ENCODE data around the gene LSM4. TPM values are rescaled to one million over a fixed set of nuclear protein-coding genes. Genes with fewer than 3 reads are reported as not detected.

Gene LSM4
- total and polyA plus RNA-seq, 2 donors (not counting 3 experiments of a cell fraction or from before 2014, with no cell fraction given): 118 to 119 TPM

DNA sequence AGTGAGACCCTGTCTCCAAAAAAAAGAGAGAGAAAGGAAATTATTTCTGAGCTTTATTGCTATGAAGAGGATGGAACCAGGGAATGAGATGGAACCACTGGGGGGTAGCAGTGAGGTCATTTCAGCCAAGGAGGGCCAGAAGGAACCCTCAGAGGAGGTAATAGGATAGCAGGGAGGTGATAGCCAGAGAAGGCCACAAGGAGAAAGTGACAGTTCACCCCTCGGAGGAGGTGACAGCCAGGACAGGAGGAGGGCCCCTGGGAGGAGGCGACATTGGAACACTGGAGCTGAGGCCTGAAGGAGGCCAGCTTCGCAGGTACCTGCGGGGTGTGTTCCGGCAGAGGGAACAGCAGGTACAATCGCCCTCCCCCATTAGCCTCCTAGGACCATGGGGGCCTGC lies 16.8 kb upstream of the LSM4 start:
- Histone ChIP-seq H3K36me3 (ENCODE audit: control insufficient read depth in 2 of 2, extremely low read depth in 1 of 2, insufficient read depth in 2 of 2, low read length in 2 of 2) (no peaks in the 10 kb centered on the region), H3K9me1 (replicated peaks; ENCODE audit: control insufficient read depth, extremely low read depth, insufficient read depth, low read length) (no peaks in the 10 kb centered on the region), H3K4me3 (replicated peaks in 1 of 3; ENCODE audit: insufficient read depth in 1 of 3, low read depth in 1 of 3, low read length in 3 of 3) (no peak overlapping the region), H3K79me2 (ENCODE audit: control insufficient read depth, insufficient read depth, low read length) (no peaks in the 10 kb centered on the region), H3K27ac (ENCODE audit: insufficient read depth, low read depth, low read length) (no peak overlapping the region), H2AFZ (ENCODE audit: low read depth, low read length) (peak overlapping the region; percentile 33), H3K9ac (replicated peaks; ENCODE audit: extremely low read depth, insufficient read depth, low read length) (no peak overlapping the region), H4K20me1 (replicated peaks; ENCODE audit: control insufficient read depth, extremely low read depth, insufficient read depth, low read length) (no peaks in the 10 kb centered on the region), H3K9me3 (replicated peaks; ENCODE audit: control insufficient read depth, insufficient read depth, low read length) (no peaks in the 10 kb centered on the region), H3K27me3 (ENCODE audit: control insufficient read depth in 2 of 2, insufficient read depth in 2 of 2, low read length in 2 of 2) (peaks cover 0 to 2% of the 10 kb centered on the region in 2 experiments), H3K4me2 (ENCODE audit: insufficient read depth, low read length) (peak overlapping the region; percentile 50), H3K4me1 (ENCODE audit: control insufficient read depth, extremely low read depth, insufficient read depth, low read length) (peaks cover 11% of the 10 kb centered on the region)
- POLR2A ChIA-PET: interaction anchor here (0.8 to 1.0 kb wide), 3 partner anchors 11 to 59 kb away, joined by 3 to 7 read pairs (median 3); partner anchors contain the start of gene GDF15
- TF ChIP-seq CTCF (IDR thresholded peaks at IDR 0.05; ENCODE audit: extremely low read depth in 1 of 2, insufficient read depth in 1 of 2, low read depth in 1 of 2, low read length in 2 of 2) (peak in 1 of 2 donors; percentile 20), POLR2AphosphoS5 (IDR thresholded peaks at IDR 0.05; ENCODE audit: insufficient read depth, low read depth, low read length) (no peak)
- no TSS peak for BruUV-seq (replicated peaks)
- CTCF ChIA-PET: interaction anchor here (0.6 to 4.9 kb wide), 23 partner anchors 10 to 227 kb away, joined by 3 to 62 read pairs (median 5); partner anchors contain the start of genes GDF15, JUND, LSM4 and SSBP4
- DNase-seq (ENCODE audit: low read depth, low spot score): no peak
- FAIRE-seq: no peak
- intact Hi-C loops (cut with micrococcal nuclease): loop anchor here (5.0 kb wide), 1 partner anchor 62 kb away; no protein-coding TSS in a partner anchor
- dilution Hi-C loops (cut with MboI; ENCODE audit: extremely low pct_ligation_motif_present, low sequenced_read_pairs): no loop called here

- H3K79me2 ChIP-seq (ENCODE audit: control insufficient read depth, insufficient read depth, low read length): no peaks in the 10 kb centered on the region
- BruUV-seq (replicated peaks): no TSS peak
- no peaks in the 10 kb centered on the region for H4K20me1 ChIP-seq (replicated peaks; ENCODE audit: control insufficient read depth, extremely low read depth, insufficient read depth, low read length)
- H3K4me3 ChIP-seq (replicated peaks in 1 of 3; ENCODE audit: insufficient read depth in 1 of 3, low read depth in 1 of 3, low read length in 3 of 3): no peak overlapping the region
- H3K36me3 ChIP-seq (ENCODE audit: control insufficient read depth in 2 of 2, extremely low read depth in 1 of 2, insufficient read depth in 2 of 2, low read length in 2 of 2): no peaks in the 10 kb centered on the region
- no peak for FAIRE-seq
- dilution Hi-C loops (cut with MboI; ENCODE audit: extremely low pct_ligation_motif_present, low sequenced_read_pairs) (no loop called here), intact Hi-C loops (cut with micrococcal nuclease) (no loop called here)
- no peak overlapping the region for H3K9ac ChIP-seq (replicated peaks; ENCODE audit: extremely low read depth, insufficient read depth, low read length)
- no peaks in the 10 kb centered on the region for H3K9me3 ChIP-seq (replicated peaks; ENCODE audit: control insufficient read depth, insufficient read depth, low read length)
- no peak overlapping the region for H3K4me2 ChIP-seq (ENCODE audit: insufficient read depth, low read length)
- H3K27ac ChIP-seq (ENCODE audit: insufficient read depth, low read depth, low read length): no peak overlapping the region
- H3K27me3 ChIP-seq (ENCODE audit: control insufficient read depth in 2 of 2, insufficient read depth in 2 of 2, low read length in 2 of 2): peaks cover 0 to 2% of the 10 kb centered on the region in 2 experiments
- peaks cover 11% of the 10 kb centered on the region for H3K4me1 ChIP-seq (ENCODE audit: control insufficient read depth, extremely low read depth, insufficient read depth, low read length)
- TF ChIP-seq GATA2 (IDR thresholded peaks at IDR 0.05; ENCODE audit: insufficient read depth, insufficient read length, low read depth, low read length) (no peak), MYC (IDR thresholded peaks at IDR 0.05; ENCODE audit: low read depth, low read length) (no peak), CTCF (IDR thresholded peaks at IDR 0.05; ENCODE audit: extremely low read depth in 1 of 2, insufficient read depth in 1 of 2, low read depth in 1 of 2, low read length in 2 of 2) (no peak), POLR2AphosphoS5 (IDR thresholded peaks at IDR 0.05; ENCODE audit: insufficient read depth, low read depth, low read length) (no peak), EZH2 (IDR thresholded peaks at IDR 0.05; ENCODE audit: borderline replicate concordance, low read depth, low read length, severe bottlenecking) (no peak), POLR2A (IDR thresholded peaks at IDR 0.05; ENCODE audit: low read depth, low read length) (no peak), JUN (IDR thresholded peaks at IDR 0.05; ENCODE audit: borderline replicate concordance, insufficient read depth, insufficient read length, low read depth) (no peak), FOS (IDR thresholded peaks at IDR 0.05; ENCODE audit: borderline replicate concordance, insufficient read depth, low read length) (no peak)
- TF ChIP-seq, protein P1, sequence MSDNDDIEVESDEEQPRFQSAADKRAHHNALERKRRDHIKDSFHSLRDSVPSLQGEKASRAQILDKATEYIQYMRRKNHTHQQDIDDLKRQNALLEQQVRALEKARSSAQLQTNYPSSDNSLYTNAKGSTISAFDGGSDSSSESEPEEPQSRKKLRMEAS (IDR thresholded peaks at IDR 0.05; ENCODE audit: insufficient read depth, insufficient read length): no peak
- ChIA-PET POLR2A (interaction anchor here (1.2 to 1.3 kb wide), 2 partner anchors 57 to 59 kb away, joined by 3 to 5 read pairs; partner anchors contain the start of gene JUND), CTCF (interaction anchor here (0.7 to 4.9 kb wide), 15 partner anchors 10 to 147 kb away, joined by 3 to 62 read pairs (median 7); partner anchors contain the start of genes GDF15 and JUND)
- no peak overlapping the region for H2AFZ ChIP-seq (ENCODE audit: low read depth, low read length)
- no peaks in the 10 kb centered on the region for H3K9me1 ChIP-seq (replicated peaks; ENCODE audit: control insufficient read depth, extremely low read depth, insufficient read depth, low read length)
- DNase-seq (ENCODE audit: low read depth, low spot score): no peak
Measured at GRCh38 chr19:18338541-18338940, 15.7 kb upstream of the LSM4 start.
